Peyer's patch (tissue), 4 donors: ENCODE results near the gene TXLNB.

Source experiments
- POLR2A ChIP-seq, 2 donors: fragments of 450-650 bp; IDR thresholded peaks; one replicate each; pipeline ENCODE4 v1.5.1; 2017; ENCODE audit warnings: antibody characterized with exemption in 2 of 2, mild to moderate bottlenecking in 2 of 2, moderate library complexity in 2 of 2
- TF ChIP-seq, protein P1 (sequence below), 6 experiments: fragments of 450-650 bp in 4 of 6; fragments of 200-600 bp in 2 of 6; sonication (generic) in 1 of 6; IDR thresholded peaks; one replicate each; pipeline ENCODE4 v1.5.1; 2017 to 2019; ENCODE audit warnings: antibody characterized with exemption in 6 of 6, mild to moderate bottlenecking in 3 of 6, moderate library complexity in 1 of 6

- TF ChIP-seq, protein P1, sequence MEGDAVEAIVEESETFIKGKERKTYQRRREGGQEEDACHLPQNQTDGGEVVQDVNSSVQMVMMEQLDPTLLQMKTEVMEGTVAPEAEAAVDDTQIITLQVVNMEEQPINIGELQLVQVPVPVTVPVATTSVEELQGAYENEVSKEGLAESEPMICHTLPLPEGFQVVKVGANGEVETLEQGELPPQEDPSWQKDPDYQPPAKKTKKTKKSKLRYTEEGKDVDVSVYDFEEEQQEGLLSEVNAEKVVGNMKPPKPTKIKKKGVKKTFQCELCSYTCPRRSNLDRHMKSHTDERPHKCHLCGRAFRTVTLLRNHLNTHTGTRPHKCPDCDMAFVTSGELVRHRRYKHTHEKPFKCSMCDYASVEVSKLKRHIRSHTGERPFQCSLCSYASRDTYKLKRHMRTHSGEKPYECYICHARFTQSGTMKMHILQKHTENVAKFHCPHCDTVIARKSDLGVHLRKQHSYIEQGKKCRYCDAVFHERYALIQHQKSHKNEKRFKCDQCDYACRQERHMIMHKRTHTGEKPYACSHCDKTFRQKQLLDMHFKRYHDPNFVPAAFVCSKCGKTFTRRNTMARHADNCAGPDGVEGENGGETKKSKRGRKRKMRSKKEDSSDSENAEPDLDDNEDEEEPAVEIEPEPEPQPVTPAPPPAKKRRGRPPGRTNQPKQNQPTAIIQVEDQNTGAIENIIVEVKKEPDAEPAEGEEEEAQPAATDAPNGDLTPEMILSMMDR (IDR thresholded peaks at IDR 0.05) = no peak
- TF ChIP-seq POLR2A (IDR thresholded peaks at IDR 0.05) = no peak
These were observed 6.1 kb upstream of the TXLNB start for GRCh38 chr6:139297921-139298320.
